BJ (cell line): ENCODE measurements around the gene NALCN. TPM values are rescaled to one million over a fixed set of nuclear protein-coding genes. Genes with fewer than 3 reads are reported as not detected.

Experiments
- CTCF ChIA-PET: fragments of 350-600 bp; formaldehyde crosslinking; extraction: SDS; loops from one replicate; lab custom pipeline; 2021; ENCODE audit warnings: antibody characterized with exemption, inconsistent platforms; lab: Yijun Ruan, JAX
- POLR2A ChIA-PET: fragments of 300-600 bp; sonication (Branson Sonifier 250); formaldehyde crosslinking; extraction: SDS; loops from one replicate; lab custom pipeline; 2021; ENCODE audit warnings: antibody characterized with exemption; lab: Charles Lee
- DNase-seq: peaks from one replicate; pipeline ENCODE4 v3.0.0-alpha.2; 2011; ENCODE audit warnings: low read depth
- H3K27me3 ChIP-seq: 2 replicates; pipeline ENCODE4 v1.6.0; 2011; ENCODE audit warnings: low read length; ENCODE audit not compliant: control insufficient read depth, insufficient read depth
- H3K36me3 ChIP-seq: 2 replicates; pipeline ENCODE4 v1.5.1; 2011; ENCODE audit warnings: low read length; ENCODE audit not compliant: control insufficient read depth, insufficient read depth
- H3K4me3 ChIP-seq: 2 replicates; pipeline ENCODE4 v1.5.1; 2011; ENCODE audit warnings: low read depth, mild to moderate bottlenecking, control low read depth, low read length
- CTCF ChIP-seq: IDR thresholded peaks from 2 replicates; pipeline ENCODE4 v1.5.1; 2011; ENCODE audit warnings: low read depth, mild to moderate bottlenecking, control low read depth, inconsistent platforms, low read length, moderate library complexity; ENCODE audit not compliant: insufficient read depth
- polyA plus RNA-seq: library from polyadenylated mRNA; depleted of rRNA; stranded (reverse); fragments of >200 nt; gene quantifications from 2 replicates; pipeline ENCODE4 v1.2.3, GENCODE V29; 2011

Gene NALCN
- polyA plus RNA-seq, 1 experiment: 2.9 TPM

GRCh38 chr13:101307181-101307701, 109.1 kb downstream of the NALCN start:
- Histone ChIP-seq H3K36me3 (no peaks in the 10 kb centered on the region), H3K4me3 (no peak overlapping the region), H3K27me3 (no peaks in the 10 kb centered on the region)
- peak; percentile 82 for DNase-seq
- ChIA-PET CTCF (interaction anchor here (2.0 kb wide), 1 partner anchor 162 kb away, joined by 5 read pairs; no protein-coding TSS in a partner anchor), POLR2A (no interaction called here)
- TF ChIP-seq CTCF: no peak

GRCh38 chr13:101306773-101307172, 109.5 kb downstream of the NALCN start:
- Histone ChIP-seq H3K4me3 (no peak overlapping the region), H3K36me3 (no peaks in the 10 kb centered on the region), H3K27me3 (no peaks in the 10 kb centered on the region)
- POLR2A ChIA-PET: no interaction called here
- no peak for TF ChIP-seq CTCF
- DNase-seq: no peak
- CTCF ChIA-PET: interaction anchor here (2.0 kb wide), 1 partner anchor 162 kb away, joined by 5 read pairs; no protein-coding TSS in a partner anchor

- no peak for DNase-seq
- CTCF ChIA-PET: interaction anchor here (2.0 kb wide), 1 partner anchor 161 kb away, joined by 5 read pairs; no protein-coding TSS in a partner anchor
Measured at GRCh38 chr13:101305981-101306411, 110.3 kb downstream of the NALCN start.

GRCh38 chr13:101303521-101303920, 112.8 kb downstream of the NALCN start:
- Histone ChIP-seq H3K4me3 (no peak overlapping the region), H3K27me3 (no peaks in the 10 kb centered on the region), H3K36me3 (no peaks in the 10 kb centered on the region)
- POLR2A ChIA-PET: no interaction called here
- TF ChIP-seq CTCF: no peak
- no peak for DNase-seq
- CTCF ChIA-PET: no interaction called here

More at GRCh38 chr13:101305981-101306411, 110.3 kb downstream of the NALCN start:
- POLR2A ChIA-PET: no interaction called here
- no peaks in the 10 kb centered on the region for H3K36me3 ChIP-seq
- H3K4me3 ChIP-seq: no peak overlapping the region
- TF ChIP-seq CTCF: no peak
- no peaks in the 10 kb centered on the region for H3K27me3 ChIP-seq

GRCh38 chr13:101301053-101301452, 115.3 kb downstream of the NALCN start:
- no peak for DNase-seq
- no peak overlapping the region for H3K4me3 ChIP-seq
- H3K36me3 ChIP-seq: no peaks in the 10 kb centered on the region
- ChIA-PET POLR2A (no interaction called here), CTCF (interaction anchor here (0.7 kb wide), 1 partner anchor 17 kb away, joined by 4 read pairs; no protein-coding TSS in a partner anchor)
- H3K27me3 ChIP-seq: no peaks in the 10 kb centered on the region; the same call in 1 of the 2 replicates
- TF ChIP-seq CTCF: no peak
